Gastrocnemius medialis (tissue), 4 donors: ENCODE measurements around the gene FAS.

ENCODE experiments used
- POLR2A ChIP-seq, 2 donors: fragments of 450-650 bp; IDR thresholded peaks; one replicate each; pipeline ENCODE4 v1.6.1; 2017; ENCODE audit warnings: antibody characterized with exemption in 2 of 2, mild to moderate bottlenecking in 2 of 2, moderate library complexity in 2 of 2
- TF ChIP-seq, protein P1 (sequence below), 5 experiments: fragments of 450-650 bp in 3 of 5; fragments of 200-600 bp in 2 of 5; sonication (generic) in 2 of 5; IDR thresholded peaks in 4 of 5; conservative IDR thresholded peaks in 1 of 5; 1 replicate in 4 of 5; 2 replicates in 1 of 5; pipeline ENCODE4 v1.5.1; 2016 to 2019; ENCODE audit warnings: antibody characterized with exemption in 5 of 5, mild to moderate bottlenecking in 3 of 5, moderate library complexity in 3 of 5

DNA sequence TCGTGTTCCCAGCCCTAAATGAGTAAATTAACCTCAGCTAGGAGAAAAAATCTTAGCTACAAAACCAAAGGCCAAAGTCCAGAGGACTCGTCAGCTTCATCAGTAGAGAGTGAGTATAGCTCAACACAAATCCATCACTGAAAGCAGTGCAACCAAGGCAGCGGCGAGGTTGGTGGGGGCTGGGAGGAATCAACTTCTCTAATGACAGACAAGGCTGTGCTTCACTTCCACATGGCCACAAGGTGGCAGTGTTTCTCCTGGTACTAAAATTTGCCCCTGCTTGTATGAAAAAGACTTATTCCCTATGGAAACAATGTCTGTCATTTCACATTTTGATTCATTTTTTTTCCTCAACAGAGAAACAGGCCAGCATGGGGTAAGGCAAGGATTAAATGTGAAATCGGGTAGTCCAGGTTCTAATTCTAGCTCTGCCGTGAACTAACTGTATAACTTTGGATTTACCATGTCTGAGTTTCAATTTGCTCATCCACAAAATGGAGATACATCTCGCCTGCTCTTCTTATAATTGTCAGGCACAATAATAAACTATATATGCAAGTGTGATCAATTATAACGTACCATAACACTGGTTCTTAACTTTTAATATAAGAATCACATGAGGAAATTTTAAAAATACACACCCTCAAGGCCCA lies 39.3 kb downstream of the FAS start:
- TF ChIP-seq, protein P1, sequence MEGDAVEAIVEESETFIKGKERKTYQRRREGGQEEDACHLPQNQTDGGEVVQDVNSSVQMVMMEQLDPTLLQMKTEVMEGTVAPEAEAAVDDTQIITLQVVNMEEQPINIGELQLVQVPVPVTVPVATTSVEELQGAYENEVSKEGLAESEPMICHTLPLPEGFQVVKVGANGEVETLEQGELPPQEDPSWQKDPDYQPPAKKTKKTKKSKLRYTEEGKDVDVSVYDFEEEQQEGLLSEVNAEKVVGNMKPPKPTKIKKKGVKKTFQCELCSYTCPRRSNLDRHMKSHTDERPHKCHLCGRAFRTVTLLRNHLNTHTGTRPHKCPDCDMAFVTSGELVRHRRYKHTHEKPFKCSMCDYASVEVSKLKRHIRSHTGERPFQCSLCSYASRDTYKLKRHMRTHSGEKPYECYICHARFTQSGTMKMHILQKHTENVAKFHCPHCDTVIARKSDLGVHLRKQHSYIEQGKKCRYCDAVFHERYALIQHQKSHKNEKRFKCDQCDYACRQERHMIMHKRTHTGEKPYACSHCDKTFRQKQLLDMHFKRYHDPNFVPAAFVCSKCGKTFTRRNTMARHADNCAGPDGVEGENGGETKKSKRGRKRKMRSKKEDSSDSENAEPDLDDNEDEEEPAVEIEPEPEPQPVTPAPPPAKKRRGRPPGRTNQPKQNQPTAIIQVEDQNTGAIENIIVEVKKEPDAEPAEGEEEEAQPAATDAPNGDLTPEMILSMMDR (IDR thresholded peaks at IDR 0.05 in 4 of 5, conservative IDR thresholded peaks at IDR 0.05 in 1 of 5): peak; percentile 65 to 86 (median 84)
- TF ChIP-seq POLR2A (IDR thresholded peaks at IDR 0.05): no peak
